ENCODE data around the gene CPEB3.
"Not testable (repeated sequence)": the region's sequence is repeated elsewhere in the genome, so short reads cannot be mapped to it uniquely, and the experiment has no call there.

CPEB3 gene

DNA sequence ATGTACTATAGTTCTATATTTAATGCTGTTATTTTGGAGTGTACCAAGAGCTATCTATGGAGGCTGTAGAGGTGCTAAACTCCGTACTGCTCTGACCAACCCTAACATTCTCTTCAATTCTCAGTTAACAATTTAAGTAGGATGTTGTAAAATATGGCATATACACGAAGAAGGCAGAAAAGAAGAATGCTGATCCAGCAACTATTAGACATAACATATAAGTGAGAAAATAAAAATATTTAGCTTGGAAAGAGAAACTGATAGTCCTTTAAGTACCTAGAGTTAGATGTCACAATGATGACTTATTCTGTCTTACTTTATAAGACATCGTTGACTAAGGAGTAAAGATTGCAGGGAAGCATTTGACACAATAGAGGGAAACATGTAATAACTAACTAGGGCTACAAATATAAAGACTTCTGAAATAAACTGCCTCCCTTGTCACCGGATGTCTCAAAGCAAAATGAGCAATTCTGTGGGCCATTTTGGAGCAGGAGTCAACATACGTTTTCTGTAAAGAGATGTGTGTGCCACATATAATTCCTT is 159.5 kb downstream of the CPEB3 start:
- DNase-seq: no peak

DNA sequence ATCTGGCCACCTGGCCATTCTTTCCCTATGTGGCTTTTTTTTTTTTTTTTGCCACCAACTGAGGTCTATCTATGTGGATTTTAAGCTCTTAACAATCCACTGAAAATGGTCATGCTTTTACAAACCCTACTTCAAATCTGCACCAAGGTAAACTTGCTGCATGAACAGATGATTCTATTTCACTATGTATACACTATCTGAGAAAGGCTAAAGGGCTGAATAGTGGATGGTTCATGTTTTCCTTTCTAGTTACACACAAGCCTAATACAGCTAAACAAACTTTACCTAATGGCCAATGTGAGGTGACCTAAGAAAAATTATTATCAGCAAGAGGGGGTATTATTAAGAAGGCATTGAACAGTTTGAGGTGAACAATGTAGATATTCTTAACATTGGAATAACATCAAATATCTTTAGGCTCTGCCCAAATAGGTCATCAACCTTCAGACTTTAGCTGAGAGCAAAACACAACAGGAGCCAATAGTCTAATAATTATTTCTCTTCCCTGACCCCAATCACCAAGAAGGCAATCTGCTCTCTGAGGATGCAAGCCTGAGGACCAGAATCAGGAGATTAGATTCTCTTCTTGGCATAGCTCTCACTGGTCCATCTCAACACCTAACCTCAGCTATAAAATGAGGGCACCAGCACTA is 160.1 kb downstream of the CPEB3 start:
- DNase-seq: no peak

DNA sequence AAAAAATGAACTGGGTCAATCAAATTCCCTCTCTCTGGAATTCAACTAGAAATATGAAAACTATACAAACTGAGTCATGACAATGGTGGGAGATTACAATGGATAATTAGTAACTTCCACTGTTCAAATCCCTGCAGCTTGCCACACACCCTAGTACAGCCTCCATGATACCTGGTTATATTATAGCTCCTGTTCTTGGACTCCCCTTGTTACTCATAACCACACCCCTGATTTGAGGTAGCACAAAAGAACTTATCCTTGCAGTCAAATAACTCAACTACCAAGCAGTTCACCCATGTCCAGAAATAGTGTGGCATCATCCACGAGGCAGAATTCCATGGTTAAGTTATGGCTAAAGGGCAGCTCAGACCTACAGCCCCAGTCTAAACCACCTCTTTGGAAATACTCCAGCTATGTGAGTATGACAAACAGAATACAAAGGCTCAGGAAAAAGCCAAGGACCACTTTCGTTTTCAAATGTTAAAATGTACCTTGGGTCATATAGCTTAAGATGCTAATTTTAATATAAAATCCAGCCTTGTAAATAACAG is 164.7 kb downstream of the CPEB3 start:
- no peak for DNase-seq

DNA sequence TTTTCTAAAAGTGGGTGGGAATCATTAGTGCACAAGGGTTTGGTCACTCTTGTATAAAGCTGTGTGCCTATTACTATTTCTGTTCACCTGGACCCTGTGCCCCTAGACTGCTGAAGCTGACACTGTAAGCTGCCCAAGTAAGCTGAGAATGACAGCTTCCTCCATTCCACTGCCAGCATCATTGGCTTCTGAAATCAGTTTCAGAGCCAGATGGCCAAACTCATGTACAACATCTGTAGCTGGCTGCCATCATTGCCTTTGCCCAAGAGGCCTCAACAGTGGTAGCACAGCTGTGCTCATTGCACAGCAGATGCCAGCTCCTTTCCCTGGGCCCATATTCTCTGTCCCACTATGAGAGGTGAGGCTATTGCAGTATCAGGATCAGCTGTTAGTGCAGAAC is 165.7 kb downstream of the CPEB3 start:
- no peak for DNase-seq

DNA sequence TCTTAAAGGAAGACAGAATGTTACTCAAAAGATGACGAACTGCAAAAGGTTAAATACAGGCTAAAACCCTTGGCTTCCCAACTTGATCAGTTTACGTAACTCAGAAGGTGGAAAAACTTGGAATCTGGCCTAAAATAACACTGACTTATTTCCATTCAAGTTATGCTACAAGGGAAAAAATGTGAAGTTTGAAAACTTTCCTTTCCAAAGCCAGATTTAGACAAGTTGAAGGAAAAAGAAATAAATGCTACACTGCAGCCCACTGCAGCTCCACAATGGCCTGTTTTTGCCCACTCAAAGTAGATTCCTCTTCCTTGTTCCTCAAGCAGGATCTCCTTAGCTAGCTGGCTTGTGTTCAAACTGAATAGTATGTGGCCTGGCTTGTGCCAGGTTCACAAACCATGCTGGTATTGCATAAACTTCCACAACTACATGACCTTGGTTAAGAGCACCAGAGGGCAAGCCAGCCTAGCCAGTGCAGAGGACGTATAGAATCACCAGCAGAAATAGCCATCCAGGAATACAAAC is 166.2 kb downstream of the CPEB3 start:
- no peak for DNase-seq

DNA sequence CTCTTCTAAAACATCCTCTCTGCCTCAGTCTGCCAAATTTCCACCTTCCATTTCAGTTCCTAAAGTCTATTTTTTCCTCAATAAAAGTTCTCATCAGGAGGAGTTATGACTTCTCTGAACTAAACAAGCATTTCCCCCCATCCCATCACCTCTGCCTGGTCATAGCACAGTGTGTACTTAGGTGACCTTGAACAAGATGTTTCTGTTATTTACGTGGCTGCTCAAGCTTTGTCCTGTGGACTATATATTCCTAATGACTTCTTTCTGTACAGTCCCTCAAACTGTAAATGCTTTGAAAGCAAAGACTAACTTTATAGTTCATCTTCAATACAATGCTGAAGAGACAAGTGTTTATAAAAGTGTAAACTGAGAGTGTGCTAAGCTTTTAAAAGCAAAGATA is 166.9 kb downstream of the CPEB3 start:
- DNase-seq: no peak

DNA sequence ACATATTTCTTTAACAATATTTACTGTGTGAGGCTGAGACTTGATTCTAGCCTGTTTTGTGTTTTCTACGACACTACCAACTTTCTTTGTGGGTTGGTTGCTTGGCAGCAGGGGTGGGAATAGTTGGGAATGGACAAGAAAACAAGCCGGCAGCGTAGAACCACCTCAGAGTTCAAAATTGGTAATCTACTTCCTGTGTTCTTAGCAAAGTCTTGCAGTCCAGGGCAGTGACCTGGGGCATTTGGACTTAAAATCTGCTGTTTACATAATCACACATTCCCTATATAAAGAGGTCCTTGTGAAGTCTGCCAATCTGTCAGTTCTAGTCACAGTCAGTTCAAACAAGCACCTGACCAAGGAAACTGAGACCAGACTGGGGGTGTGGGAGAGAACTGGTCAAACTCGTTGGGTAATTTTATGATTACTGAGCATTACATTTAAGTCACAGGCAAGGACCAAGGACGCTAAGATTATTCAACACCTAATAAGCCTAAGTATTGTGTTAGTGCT is 167.9 kb downstream of the CPEB3 start:
- DNase-seq: no peak

DNA sequence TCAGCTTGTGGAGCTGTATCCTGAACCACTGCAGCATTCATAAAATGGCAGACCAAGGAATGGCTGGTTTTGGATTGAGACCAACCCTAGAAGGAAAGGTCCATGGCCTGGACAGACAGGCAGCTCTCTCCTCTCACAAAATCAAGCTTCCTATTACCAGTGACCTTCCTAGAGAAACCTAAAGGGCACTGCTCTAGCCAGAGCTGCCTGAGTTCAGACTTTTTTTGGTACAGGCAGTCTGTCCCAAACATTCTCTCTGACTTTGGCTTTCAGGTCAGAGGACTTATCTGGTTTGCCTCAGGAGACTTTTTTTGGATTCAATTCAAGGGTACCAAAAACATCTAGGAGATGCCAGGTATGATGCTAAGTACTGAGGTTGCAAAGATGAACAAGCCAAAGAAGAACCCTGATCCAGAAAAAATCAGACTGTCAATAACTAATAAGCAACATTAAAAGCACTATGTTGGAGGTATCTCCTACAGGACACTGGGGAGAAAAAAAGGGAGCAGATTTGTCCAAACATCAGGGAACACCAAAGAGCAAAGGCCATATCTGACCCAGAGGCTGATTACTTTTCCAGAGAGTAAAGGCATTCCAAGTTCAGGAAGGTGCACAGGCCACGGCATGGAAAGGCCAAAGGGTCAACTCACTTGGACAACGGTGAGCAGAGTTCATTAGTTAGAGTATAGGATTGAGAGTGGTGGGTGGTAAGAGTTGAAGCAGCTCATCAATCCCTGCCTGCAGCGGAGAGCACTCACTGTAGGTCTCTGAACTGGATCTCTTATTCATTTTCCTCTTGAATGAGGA is 169.0 kb downstream of the CPEB3 start:
- DNase-seq: no peak

DNA sequence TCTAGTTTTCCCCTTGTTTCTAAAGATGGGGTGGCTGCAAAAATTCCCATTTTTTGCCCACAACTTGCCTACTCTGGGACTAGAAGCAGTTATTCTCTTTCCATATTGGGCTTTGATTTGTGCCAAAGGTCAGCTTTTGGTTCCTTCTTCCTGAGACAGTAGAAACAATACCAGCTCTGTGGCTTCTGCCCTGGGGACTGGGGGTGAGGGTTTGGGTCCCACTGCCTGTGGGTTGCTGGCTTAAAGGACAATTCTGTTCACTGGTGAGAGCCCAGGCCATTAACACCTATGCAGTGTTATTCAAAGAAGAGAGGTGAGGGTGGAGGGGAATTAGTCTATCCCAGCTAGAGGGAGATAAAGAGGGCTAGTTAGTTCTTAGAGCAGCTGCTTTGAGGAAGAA is 171.5 kb downstream of the CPEB3 start:
- DNase-seq: no peak

DNA sequence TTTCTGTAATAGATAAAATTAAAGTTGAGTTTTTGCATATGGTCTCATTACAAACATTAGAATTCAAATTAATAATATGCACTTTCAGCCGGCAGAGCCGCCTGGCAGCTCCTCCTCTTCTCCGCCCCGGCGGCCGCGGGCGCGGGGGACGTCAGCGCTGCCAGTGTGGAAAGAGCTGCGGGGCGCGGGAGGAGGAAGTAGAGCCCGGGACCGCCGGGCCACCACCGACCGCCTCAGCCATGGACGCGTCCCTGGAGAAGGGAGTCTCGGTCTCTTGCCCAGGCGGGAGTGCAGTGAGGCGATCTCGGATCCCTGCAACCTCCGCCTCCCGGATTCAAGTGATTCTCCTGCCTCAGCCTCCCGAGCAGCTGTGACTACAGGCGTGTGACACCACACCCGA is 176.0 kb downstream of the CPEB3 start:
- not testable (repeated sequence) for DNase-seq

DNA sequence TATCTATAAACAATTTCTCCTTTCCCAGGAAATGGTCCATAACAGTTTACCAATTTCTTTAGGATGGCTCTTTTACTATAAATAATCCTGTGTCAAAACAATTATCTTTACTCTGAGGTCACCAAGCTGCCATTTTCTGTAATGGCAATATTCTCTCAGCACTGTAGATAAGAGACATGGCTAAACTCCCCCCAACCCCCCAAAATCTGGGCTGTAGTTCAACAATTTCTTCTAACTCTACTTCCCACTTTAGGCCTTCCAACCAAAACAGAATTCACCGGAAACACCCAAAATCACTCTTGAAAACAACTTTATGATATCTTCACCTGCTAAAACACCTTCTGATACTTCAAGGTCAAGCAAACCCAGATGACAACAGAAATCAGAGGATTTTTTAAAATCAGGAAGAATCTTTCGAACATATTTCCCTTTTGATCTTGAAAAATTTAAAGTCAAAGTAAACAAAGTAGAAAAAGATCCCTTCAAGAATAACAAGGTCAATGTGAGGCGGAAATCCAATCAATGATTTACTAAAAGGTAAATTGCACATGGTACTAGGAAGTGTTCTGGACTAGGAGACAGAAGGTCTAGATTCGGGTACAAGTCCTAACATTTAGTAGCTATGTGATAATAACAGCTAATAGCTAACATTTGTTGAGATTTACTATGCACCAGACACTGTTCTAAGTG is 176.8 kb downstream of the CPEB3 start:
- no peak for DNase-seq

DNA sequence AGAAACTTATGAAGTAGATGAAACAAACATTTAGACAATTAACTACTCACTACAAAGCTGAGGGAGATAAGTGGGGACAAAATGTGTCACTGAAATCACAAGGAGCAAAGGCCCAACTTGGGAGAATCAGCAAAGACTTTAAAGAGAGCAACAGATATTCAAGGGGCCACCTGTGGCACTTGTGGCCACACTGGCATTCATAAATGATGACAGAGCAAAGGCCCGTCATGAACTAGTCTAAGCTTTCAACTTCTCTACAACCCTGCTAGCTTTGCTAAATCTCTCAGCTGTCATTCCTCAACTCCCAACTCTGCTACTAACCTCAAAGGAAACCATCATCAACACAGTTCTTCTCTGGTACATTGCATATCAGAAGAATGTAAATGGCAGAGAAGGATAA is 178.4 kb downstream of the CPEB3 start:
- no peak for DNase-seq

DNA sequence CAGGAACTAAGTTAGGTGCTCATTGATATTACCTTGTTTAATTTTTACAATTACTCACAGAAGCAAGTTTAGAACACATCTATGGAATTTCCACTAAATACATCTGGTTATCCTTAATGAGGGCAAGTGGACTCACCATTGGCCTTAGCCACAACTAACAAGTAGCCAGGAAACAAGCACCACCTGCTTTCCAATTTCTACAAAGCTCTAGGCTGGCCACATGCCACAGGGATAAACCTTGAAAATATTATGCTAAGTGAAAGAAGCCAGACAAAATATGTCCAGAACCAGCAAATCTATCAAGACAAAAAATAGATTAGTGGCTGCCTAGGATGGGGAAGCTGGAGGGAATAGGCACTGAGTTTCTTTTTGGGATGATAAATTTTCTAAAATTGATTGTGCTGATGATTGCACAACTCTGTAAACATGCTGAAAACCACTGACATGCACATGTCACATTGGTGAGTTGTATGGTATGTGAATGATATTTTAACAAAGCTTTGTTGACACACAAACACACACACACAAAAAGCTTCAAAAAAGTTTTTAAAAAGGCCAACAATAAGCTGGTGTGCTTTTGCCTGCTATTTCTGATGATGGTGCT is 179.4 kb downstream of the CPEB3 start:
- DNase-seq: no peak

DNA sequence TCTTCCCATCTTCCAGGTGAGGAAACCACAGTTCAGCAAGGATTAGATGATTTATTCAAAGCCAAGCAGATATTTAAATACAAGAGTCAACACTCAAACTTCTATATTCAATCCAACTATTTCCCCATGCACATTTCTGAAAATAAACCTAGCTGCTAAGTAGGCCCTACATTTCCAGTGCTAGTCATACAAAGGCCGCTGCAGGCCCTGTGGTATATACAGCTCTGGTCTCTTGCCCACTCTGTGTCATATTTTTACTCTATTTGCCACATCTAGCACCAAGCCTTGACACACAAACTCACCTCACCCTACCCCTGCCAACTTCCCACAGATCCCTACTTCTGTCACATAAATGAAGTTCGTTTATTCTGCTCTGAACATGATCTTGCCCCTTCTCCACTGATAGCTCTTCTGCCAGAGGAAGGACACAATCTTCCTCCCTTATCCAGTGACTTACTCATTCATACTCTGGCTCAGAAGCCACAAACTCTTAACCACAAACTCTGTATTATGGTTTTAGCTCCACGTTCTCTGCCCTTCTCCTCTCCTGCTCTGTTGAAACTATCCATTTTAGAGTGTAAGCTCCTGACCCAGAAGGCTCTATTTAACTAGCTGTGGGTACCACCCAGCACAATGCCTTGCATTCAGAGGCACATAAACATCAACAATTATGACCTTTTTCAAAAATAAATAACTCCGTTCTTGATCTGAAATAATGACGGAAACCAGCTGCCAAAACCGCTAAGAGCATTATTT is 180.7 kb downstream of the CPEB3 start:
- DNase-seq: no peak

DNA sequence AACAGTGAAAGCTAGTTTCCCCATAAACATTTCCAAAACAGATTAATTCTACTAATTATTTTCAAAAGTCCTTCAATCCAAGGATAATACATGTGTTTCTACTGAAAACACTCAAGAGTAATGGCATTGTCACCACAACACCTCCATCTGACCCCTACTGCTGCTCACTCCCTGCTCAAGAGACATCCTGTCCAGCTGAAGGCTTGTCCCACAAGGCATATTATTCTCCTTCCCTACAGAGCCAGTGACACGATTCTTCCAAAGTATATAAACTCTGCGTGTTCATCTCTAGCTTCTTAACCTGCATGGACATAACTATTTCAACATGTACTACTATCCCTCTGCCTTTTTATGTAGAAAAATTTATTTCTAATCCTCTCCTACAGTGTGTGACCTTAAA is 182.1 kb downstream of the CPEB3 start:
- DNase-seq: no peak

DNA sequence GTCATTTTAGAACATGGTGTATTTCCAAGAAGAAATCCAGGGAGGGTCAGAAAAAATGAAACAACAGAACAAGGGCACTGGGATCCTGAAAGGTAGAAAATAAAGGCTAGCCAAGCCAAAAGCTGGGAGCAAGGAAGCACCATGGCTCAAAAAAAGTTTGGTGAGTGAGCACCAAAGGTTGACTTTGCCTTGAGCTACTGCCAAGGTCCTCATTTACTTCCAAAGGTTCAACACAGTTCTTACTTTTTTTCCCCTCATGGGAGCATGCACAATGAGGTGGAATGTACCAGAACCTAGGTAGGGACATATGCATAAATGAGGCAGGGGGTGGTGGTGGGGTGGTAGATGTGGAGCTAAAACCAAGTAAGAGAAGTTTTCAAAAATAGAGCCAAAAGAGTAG is 182.8 kb downstream of the CPEB3 start:
- no peak for DNase-seq

DNA sequence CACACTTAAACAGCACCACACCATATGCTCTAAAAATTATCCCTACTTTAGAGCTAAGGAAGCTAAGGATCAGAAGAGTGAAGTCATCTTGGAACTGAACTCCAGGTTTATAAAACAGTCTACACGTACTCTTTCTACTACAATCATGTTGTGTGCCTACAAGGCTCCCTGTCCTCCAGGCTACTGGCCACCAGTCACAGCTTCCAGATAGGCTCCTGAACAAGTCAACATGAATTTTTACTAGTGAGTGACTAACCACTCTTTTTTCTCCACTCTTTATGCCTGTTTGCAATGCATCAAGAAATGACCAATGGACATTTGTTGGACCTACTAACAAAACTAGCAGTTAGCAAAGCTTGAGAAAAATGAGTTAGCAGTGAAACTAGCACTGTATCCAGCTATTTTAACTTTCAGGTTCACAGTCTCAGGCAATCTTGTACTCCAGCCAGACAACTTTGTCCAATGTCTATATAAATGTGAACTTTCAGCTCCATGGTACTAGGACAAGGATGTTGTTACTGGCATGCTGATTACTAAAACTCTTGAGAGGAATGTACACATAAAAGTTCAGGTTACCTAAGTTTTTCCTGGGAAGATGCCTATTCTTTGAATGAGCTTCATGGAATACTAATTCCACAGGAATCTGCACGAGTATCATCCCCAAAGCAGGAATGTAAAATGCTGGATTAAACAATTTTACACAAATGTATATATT is 187.3 kb downstream of the CPEB3 start:
- no peak for DNase-seq

DNA sequence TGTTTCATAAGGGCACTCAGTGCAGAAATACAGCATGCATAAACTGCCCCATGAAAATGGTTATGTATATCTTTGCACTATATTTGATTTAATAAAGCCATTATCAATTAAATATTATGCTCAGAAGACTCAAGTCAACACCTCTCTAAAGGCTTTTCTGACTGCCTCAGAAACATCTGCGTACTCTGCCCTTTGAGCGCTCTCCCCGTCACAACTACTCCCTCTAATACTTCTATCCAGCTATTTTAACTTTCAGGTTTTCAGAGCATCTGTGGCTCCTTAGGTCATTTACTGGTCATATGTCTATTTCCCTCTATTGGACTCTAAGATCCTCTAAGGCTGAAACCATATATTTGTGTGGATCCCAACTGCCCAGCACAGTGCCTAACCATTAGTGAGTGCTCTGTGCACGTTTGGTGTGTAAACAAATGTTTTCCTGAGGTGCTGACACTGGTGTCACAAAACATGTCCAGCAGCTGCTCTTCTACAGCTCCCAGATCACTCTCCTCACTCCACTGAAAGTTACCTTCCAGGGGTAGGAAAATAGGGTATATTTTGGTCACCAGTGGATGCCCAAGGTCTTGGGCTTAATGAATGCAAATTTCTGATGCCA is 188.2 kb downstream of the CPEB3 start:
- no peak for DNase-seq

DNA sequence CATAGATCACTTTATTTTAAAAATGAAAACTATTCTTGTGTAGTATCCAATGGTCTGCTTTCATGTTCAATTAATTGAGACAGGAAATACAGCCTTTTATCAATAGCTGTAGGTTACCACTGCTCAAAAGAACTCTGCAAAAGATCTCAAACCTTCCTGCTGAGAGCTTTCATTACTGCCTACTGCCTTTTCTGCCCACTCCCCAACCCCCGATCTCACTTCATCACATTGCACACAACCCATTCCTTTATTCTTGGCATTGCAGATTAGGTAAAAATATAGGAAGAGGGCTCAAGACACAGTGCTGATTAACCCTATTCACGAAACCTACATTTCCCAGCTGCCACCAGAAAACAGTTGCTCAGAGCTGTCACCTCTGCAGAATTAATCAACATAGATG is 195.9 kb downstream of the CPEB3 start:
- DNase-seq: no peak

DNA sequence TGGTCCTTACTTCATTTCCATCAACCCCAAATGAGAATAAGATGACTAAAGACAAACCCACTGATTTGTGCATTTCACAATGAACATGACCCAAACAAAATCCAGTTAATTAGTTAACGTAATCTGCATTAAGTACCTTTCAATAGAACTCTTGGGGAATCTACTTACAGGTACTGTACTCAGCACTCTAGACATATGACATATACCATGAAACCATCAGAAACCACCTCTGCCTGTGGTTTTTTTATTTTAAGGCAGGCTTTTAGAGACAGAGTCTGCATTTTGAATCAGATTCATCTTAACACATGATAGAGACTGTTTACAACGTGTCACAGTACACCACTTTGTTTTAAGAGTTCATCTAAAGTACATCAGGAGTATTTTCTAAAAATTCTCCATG is 198.9 kb downstream of the CPEB3 start:
- DNase-seq: no peak
